Activated CD4-positive, alpha-beta memory T cell treated with anti-CD3 and anti-CD28 coated beads for 36 hours (primary cell): Measurements from ENCODE around the gene ZNF189. TPM values are rescaled to one million over a fixed set of nuclear protein-coding genes. Genes with fewer than 3 reads are reported as not detected.
A peak's percentile ranks its signal among the peaks of the same experiment; 100 is the strongest.

Source experiments
- CTCF ChIA-PET: fragments of 350-600 bp; sonication (Branson Sonifier 250); formaldehyde crosslinking; loops from one replicate; lab custom pipeline; 2021; ENCODE audit warnings: antibody characterized with exemption, inconsistent platforms; lab: Charles Lee
- POLR2A ChIA-PET: fragments of 350-600 bp; sonication (Branson Sonifier 250); formaldehyde crosslinking; loops from one replicate; lab custom pipeline; 2021; ENCODE audit warnings: antibody characterized with exemption; lab: Charles Lee
- DNase-seq: peaks from one replicate; pipeline ENCODE4 v3.0.0-alpha.2; 2020
- H3K27ac Mint-ChIP-seq: one replicate; pipeline ENCODE4 v1.8.0; 2021; ENCODE audit warnings: mixed read lengths
- H3K27me3 Mint-ChIP-seq: one replicate; pipeline ENCODE4 v1.8.0; 2021; ENCODE audit warnings: mixed read lengths
- H3K36me3 Mint-ChIP-seq: one replicate; pipeline ENCODE4 v1.8.0; 2021; ENCODE audit warnings: mixed read lengths
- H3K4me1 Mint-ChIP-seq: one replicate; pipeline ENCODE4 v1.8.0; 2021; ENCODE audit warnings: low read depth, mixed read lengths
- H3K4me3 Mint-ChIP-seq: one replicate; pipeline ENCODE4 v1.8.0; 2021; ENCODE audit warnings: mild to moderate bottlenecking, mixed read lengths
- H3K9me3 Mint-ChIP-seq: one replicate; pipeline ENCODE4 v1.8.0; 2021; ENCODE audit warnings: mixed read lengths
- intact Hi-C: fragments of 100-400 bp; cut with micrococcal nuclease; formaldehyde crosslinking; loops from one replicate; pipeline ENCODE4 v1.15.1; 2023
- total RNA-seq, 2 experiments: library from RNA; stranded (reverse); gene quantifications; one replicate each; pipeline ENCODE4 v1.2.3, GENCODE V29; 2021

The ZNF189 gene
- 10 to 100 TPM; 10.2 to 10.6 TPM for total RNA-seq

DNA sequence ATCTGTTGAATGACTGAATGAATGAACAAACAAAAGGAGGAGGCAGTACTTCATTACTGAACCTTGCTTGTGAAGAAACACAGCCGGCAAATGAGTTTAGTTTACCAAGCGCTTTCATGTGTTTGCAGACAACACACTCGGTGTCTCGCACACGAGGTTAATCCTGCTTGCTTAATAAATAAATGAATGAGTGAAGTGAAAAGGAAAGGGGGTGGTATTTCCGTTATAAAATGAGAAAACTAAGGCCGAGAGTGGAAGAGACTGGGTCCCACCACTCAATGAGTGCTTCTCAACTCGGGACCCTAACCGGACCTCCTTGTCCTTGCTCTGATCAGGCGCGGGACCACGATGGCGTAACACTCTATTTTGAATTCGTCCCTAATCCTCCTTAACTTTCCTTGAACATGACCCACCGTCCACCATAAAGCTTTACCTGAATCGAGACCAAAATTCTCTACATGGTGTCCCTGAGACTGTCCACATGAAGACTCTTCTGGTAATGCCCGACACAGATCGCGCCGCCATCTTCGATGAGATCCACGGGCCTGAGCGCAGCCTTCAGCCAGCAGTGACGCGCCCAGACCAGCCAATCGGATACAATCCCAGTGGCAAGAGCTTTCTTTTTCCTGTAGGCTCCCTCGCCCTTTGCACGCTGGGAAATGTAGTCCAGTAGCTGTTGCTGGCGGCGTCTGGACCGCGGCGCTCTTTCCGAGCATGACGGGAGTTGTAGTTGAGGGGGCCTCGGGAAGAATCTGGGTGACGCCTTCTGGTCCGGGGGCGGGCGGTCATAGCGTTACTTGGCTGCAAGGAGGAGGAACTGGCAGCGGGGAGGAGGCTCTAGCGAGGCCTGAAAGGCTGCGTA, at the start of gene ZNF189, which contains the start of gene MRPL50:
Gene ZNF189, plus strand, starts transcription at position 784 of the 862 bp plus-strand sequence. CDS start 306 bp downstream, outside the sequence.
Gene MRPL50, minus strand, starts transcription at position 551 of the 862 bp plus-strand sequence. Its CDS starts 26 bp downstream, at position 525.
- Mint-ChIP-seq H3K9me3 (peaks cover 13% of the 10 kb centered on the region), H3K27ac (peak within 1 kb of the TSS; percentile 98), H3K27me3 (no peaks in the 10 kb centered on the region), H3K4me3 (peak within 1 kb of the TSS; percentile 100), H3K36me3 (peaks cover 59% of the 10 kb centered on the region), H3K4me1 (peaks cover 68% of the 10 kb centered on the region)
- ChIA-PET POLR2A (interaction anchor here (0.6 to 1.9 kb wide), 3 partner anchors 8 to 135 kb away, joined by 3 to 10 read pairs (median 3); partner anchors contain the start of gene RNF20), CTCF (interaction anchor here (0.7 to 2.1 kb wide), 5 partner anchors 10 to 132 kb away, joined by 3 to 9 read pairs (median 6); no protein-coding TSS in a partner anchor)
- intact Hi-C loops, result loop anchor here (1.0 to 10.0 kb wide), 10 partner anchors 51 to 1576 kb away; partner anchors contain the start of genes ERP44, INVS, MSANTD3 and NR4A3
- DNase-seq, result peak; percentile 98

DNA sequence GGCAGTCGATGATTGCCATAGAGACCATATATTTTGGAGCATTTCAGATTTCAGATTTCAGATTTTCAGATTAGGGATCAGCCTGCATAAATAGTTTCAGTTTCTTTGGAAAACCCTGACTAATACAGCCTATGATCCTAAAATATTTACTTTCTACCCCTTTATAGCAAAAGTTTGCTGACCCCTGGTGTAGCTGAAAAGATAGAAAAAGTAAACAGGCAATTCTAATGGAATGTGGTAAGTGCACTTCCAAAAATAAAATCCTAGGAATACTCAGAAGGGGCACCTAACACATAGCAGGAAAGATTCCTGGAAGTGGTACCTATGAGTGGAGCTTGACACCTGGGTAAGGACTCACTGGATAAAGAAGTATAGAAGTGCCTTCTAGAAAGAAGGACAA, 48.4 kb upstream of the ZNF189 start:
- Mint-ChIP-seq H3K9me3 (no peaks in the 10 kb centered on the region), H3K4me1 (no peaks in the 10 kb centered on the region), H3K36me3 (no peaks in the 10 kb centered on the region), H3K4me3 (no peak overlapping the region), H3K27ac (no peak overlapping the region), H3K27me3 (peaks cover 8% of the 10 kb centered on the region)
- intact Hi-C loops, result no loop called here
- POLR2A ChIA-PET, result no interaction called here
- CTCF ChIA-PET, result interaction anchor here (0.8 kb wide), 1 partner anchor 39 kb away, joined by 3 read pairs; no protein-coding TSS in a partner anchor
- DNase-seq, result no peak

DNA sequence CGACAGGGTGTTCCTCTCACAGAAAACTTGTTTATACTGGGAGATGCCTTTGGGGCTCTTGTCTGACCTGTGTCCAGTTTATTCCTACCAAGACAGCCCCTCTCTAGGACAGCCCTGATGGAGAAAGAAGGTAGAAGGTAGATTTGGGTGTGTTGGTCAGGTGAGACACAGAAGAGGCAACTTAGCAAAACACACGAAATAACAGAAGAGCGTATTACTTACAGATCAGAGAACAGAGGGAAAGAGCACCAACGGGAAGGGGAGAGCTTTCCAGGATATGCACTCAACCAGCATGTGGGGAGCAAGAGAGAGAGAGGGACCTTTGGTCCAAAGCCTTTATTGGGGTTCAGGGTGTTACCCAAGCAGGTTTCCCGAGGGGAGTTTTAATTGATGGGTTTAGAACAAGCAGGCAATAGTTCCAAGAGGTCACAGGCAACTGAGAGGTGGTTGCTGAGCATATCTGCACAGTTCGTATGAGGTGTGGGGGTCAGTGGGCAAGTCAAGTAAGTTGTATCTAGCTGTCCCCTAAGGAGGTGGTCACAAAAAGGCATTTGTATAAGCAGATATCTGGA, 45.7 kb upstream of the ZNF189 start:
- POLR2A ChIA-PET, result no interaction called here
- no peak overlapping the region for H3K27ac Mint-ChIP-seq
- intact Hi-C loops, result no loop called here
- H3K4me1 Mint-ChIP-seq, result no peaks in the 10 kb centered on the region
- no peak overlapping the region for H3K4me3 Mint-ChIP-seq
- no peak for DNase-seq
- peaks cover 4% of the 10 kb centered on the region for H3K27me3 Mint-ChIP-seq
- H3K36me3 Mint-ChIP-seq, result no peaks in the 10 kb centered on the region
- CTCF ChIA-PET, result no interaction called here
- no peaks in the 10 kb centered on the region for H3K9me3 Mint-ChIP-seq

DNA sequence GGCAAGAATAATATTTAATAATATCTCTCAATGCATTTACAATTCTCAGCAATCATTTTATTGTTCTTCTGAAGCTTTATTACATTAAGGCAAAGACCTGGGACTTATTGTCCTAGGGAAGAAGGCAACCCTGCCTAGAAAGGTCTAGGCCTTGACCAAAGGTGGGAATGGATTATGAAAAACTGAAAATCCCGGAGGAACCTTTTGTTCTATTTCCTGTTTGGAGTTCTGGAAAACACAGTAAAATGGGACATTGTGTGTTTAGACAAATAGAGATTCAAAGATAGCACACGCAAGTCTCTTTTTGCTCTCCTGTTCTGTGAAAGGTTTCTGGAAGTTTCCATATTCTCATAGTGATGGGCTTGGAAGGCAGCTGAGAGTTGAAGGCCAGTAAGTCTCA, 45.0 kb upstream of the ZNF189 start:
- no peak for DNase-seq
- ChIA-PET POLR2A (no interaction called here), CTCF (no interaction called here)
- intact Hi-C loops, result no loop called here
- no peaks in the 10 kb centered on the region for H3K4me1 Mint-ChIP-seq
- H3K9me3 Mint-ChIP-seq, result no peaks in the 10 kb centered on the region
- H3K4me3 Mint-ChIP-seq, result no peak overlapping the region
- no peak overlapping the region for H3K27ac Mint-ChIP-seq
- peaks cover 4% of the 10 kb centered on the region for H3K27me3 Mint-ChIP-seq
- H3K36me3 Mint-ChIP-seq, result no peaks in the 10 kb centered on the region

DNA sequence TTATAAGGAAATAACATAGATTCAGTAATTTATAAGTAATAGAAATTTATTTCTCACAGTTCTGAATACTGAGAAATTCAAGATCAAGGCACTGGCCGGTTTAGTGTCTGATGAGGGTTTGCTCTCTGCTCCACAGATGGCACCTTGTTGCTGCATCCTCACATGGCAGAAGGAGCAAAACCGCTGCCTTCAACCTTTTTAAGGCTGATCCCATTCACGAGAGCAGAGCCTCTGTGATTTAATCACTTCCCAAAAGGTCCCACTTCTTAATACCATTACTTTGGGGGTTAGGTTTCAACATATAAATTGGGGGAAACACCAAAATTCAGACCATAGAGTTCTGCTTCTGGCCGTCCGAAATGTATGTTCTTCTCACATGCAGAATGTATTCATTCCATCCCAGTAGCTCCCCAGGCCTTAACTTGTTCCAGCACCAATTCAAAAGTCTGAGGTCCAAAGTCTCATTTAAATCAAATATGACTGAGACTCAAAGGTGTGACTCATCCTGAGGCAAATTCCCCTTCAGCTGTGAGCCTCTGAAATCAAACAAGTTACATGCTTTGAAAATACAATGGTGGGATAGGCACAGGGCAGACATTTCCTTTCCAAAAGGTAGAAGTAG, 44.4 kb upstream of the ZNF189 start:
- H3K27me3 Mint-ChIP-seq, result peaks cover 4% of the 10 kb centered on the region
- H3K4me3 Mint-ChIP-seq, result no peak overlapping the region
- intact Hi-C loops, result no loop called here
- POLR2A ChIA-PET, result no interaction called here
- CTCF ChIA-PET, result no interaction called here
- no peaks in the 10 kb centered on the region for H3K4me1 Mint-ChIP-seq
- H3K36me3 Mint-ChIP-seq, result no peaks in the 10 kb centered on the region
- H3K9me3 Mint-ChIP-seq, result no peaks in the 10 kb centered on the region
- no peak overlapping the region for H3K27ac Mint-ChIP-seq
- no peak for DNase-seq

DNA sequence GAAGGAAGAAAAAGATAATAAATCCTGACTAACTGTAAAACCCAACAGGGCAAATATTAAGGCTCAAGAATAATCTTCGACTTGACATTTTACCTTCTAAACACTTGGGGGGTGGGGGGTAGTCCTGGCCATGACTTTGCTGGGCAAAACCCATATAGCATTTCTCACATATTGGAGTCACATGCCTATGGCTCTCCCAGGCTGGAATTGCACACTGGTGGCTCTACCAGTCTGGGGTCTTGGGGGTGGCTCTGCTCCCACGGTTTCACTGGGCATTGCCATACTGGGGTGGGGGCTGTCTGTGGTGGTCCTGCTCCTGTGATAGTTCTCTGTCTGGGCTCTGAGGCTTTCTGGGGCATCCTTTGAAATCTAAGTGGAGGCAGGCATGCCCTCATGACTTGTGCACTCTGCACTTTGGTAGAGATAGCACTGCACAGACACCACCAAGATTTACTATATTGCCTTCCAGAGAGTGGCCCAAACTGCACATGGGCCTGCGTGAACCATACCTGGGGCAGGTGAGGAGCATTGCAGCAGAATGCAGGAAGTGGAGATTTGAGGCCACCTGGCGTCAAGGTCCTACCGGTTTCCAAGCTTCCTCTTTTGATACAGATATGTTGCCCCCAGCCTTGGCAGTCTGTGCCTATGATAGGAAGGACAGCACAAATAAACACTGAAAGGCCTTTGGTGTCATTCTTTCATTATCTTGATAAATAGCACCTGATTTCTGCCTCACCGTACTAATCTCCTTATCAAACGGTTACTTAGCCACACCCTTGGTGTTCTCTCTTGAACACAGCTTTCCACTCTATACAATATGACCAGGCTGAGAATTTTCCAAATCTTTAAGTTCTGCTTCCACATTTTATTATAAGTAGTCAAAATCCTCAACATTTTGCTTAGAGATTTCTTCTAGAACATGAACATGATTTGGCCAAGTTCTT, 43.6 kb upstream of the ZNF189 start:
- Mint-ChIP-seq H3K9me3 (no peaks in the 10 kb centered on the region), H3K27ac (no peak overlapping the region), H3K36me3 (no peaks in the 10 kb centered on the region), H3K4me1 (no peaks in the 10 kb centered on the region), H3K27me3 (peaks cover 4% of the 10 kb centered on the region), H3K4me3 (no peak overlapping the region)
- CTCF ChIA-PET, result interaction anchor here (1.0 kb wide), 1 partner anchor 11 kb away, joined by 3 read pairs; no protein-coding TSS in a partner anchor
- DNase-seq, result no peak
- intact Hi-C loops, result no loop called here
- POLR2A ChIA-PET, result no interaction called here

DNA sequence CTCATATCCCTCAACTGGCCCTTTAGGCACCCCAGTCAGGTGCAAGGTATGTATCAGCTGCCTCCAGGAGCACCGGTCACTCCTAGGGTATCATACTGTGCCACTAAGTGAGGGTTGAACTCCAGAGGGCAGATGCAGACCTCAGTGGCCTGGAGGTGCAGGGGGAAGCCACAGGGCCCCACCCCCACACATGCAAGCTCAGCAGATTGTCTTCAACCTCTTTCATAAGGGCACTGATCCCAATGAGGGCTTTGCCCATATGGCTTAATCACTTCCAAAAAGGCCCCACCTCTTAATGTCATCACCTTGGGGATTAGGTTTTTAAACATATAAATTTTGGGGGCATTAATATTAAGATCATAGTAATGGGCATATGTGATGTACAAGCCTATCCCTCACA, 42.0 kb upstream of the ZNF189 start:
- no peak overlapping the region for H3K27ac Mint-ChIP-seq
- H3K36me3 Mint-ChIP-seq, result no peaks in the 10 kb centered on the region
- no peaks in the 10 kb centered on the region for H3K4me1 Mint-ChIP-seq
- no peaks in the 10 kb centered on the region for H3K9me3 Mint-ChIP-seq
- H3K27me3 Mint-ChIP-seq, result peaks cover 4% of the 10 kb centered on the region
- CTCF ChIA-PET, result no interaction called here
- POLR2A ChIA-PET, result no interaction called here
- intact Hi-C loops, result no loop called here
- no peak for DNase-seq
- H3K4me3 Mint-ChIP-seq, result no peak overlapping the region

DNA sequence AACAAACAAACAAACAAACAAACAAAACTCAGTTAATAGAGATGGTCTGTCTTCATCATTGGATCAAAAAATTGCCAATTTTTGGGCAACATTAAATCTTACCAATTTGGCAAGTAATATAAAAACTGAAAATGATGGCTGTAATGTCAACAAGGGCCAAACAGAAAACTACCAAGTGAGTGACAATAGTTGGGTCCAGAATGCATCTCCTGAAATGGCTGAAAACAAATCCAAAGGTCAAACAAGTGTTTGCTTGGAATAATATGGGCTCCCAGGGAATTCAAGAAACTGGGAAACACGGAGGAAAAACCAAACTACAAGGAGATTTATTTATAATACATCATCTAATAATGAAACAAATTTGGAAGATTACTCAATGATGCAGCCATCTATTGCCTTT, 39.0 kb upstream of the ZNF189 start:
- ChIA-PET CTCF (no interaction called here), POLR2A (no interaction called here)
- no peak for DNase-seq
- H3K27me3 Mint-ChIP-seq, result peaks cover 3% of the 10 kb centered on the region
- no peak overlapping the region for H3K4me3 Mint-ChIP-seq
- no peaks in the 10 kb centered on the region for H3K4me1 Mint-ChIP-seq
- no peaks in the 10 kb centered on the region for H3K36me3 Mint-ChIP-seq
- no peak overlapping the region for H3K27ac Mint-ChIP-seq
- intact Hi-C loops, result no loop called here
- no peaks in the 10 kb centered on the region for H3K9me3 Mint-ChIP-seq

DNA sequence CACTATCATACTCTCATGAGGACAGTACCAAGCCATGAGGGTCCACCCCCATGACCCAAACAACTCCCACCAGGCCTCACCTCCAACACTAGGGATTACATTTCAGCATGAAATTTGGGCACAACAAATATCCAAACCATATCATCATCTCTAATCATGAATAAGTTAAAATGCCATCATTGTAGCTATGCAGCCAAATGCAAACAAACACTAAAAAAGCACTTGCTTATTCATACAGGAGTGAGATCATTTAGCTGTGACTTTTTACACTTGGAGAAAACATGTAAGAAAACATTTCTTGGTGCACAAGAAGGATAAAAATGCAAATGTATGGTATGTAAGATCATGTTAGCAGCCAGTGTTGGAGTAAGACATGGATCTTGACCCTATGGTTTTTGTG, 38.0 kb upstream of the ZNF189 start:
- intact Hi-C loops, result no loop called here
- DNase-seq, result no peak
- no peaks in the 10 kb centered on the region for H3K36me3 Mint-ChIP-seq
- H3K4me3 Mint-ChIP-seq, result no peak overlapping the region
- no peaks in the 10 kb centered on the region for H3K4me1 Mint-ChIP-seq
- ChIA-PET POLR2A (no interaction called here), CTCF (no interaction called here)
- H3K9me3 Mint-ChIP-seq, result no peaks in the 10 kb centered on the region
- H3K27me3 Mint-ChIP-seq, result no peaks in the 10 kb centered on the region
- H3K27ac Mint-ChIP-seq, result no peak overlapping the region

DNA sequence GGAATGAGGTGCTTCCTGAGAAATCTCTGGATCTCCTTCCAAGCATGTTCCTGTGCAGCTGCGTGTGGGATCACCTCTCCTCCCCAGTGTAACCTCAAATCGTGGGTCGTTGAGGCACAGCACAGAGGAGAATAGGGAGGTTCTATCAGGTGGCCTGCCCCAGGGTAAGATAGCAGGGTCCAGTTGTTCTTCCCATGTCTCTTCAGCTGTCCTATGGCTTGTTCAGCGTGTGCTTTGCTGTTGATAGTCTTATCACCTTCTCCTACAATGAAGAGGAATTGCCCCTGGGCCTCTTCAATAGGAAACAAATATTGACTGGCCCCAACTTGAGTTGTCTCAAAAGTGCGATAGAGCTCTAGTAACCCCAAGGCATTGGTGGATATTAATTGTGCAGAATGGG, 36.2 kb upstream of the ZNF189 start:
- no peaks in the 10 kb centered on the region for H3K36me3 Mint-ChIP-seq
- no peak overlapping the region for H3K4me3 Mint-ChIP-seq
- ChIA-PET POLR2A (no interaction called here), CTCF (no interaction called here)
- no peaks in the 10 kb centered on the region for H3K9me3 Mint-ChIP-seq
- H3K4me1 Mint-ChIP-seq, result no peaks in the 10 kb centered on the region
- no peak overlapping the region for H3K27ac Mint-ChIP-seq
- H3K27me3 Mint-ChIP-seq, result no peaks in the 10 kb centered on the region
- DNase-seq, result no peak
- intact Hi-C loops, result no loop called here

DNA sequence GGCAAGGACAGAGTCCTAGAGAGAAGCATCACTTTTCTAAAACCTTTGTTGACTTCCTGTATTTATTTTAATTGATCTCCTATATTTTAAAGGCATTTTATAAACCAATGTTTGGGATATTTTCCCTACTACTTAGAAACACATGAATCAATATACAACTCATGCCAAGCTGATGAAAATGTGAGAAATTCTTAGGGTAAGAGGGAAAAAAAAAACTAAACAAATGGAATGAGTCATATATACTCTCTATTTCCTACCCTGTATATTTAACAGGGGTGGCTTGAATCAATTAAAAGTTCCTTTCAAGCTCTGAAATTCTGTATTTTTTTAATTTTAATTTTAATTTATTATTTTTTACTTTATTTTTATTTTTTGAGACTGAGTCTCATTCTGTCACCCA, 33.5 kb upstream of the ZNF189 start:
- no peaks in the 10 kb centered on the region for H3K9me3 Mint-ChIP-seq
- H3K36me3 Mint-ChIP-seq, result no peaks in the 10 kb centered on the region
- peaks cover 3% of the 10 kb centered on the region for H3K27me3 Mint-ChIP-seq
- H3K4me1 Mint-ChIP-seq, result no peaks in the 10 kb centered on the region
- no peak for DNase-seq
- intact Hi-C loops, result no loop called here
- ChIA-PET POLR2A (no interaction called here), CTCF (no interaction called here)
- H3K27ac Mint-ChIP-seq, result no peak overlapping the region
- H3K4me3 Mint-ChIP-seq, result no peak overlapping the region
